NCI-H82 treated with DMSO at 0.1 percent for 48 hours (cell line): Measurements from ENCODE around the gene HIVEP3.
"Not testable (repeated sequence)": the region's sequence is repeated elsewhere in the genome, so short reads cannot be mapped to it uniquely, and the experiment has no call there.

Experiments used
- DNase-seq: peaks from one replicate; lab custom pipeline; 2025; ENCODE audit not compliant: unreplicated experiment; lab: John Stamatoyannopoulos, UW

Gene HIVEP3

DNA sequence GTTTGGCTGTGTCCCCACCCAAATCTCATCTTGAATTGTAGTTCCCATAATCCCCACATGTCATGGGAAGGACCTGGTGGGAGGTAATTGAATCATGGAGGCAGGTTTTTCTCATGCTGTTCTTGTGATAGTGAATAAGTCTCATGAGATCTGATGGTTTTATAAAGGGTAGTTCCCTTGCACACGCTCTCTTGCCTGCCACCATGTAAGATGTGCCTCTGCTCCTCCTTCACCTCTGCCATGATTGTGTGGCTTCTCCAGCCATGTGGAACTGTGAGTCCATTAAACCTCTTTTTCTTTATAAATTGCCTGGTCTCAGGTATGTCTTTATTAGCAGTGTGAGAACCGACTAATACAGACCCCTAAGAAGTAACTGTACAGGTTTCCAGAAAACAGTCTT lies 2.5 kb upstream of the HIVEP3 start:
- not testable (repeated sequence) for DNase-seq

DNA sequence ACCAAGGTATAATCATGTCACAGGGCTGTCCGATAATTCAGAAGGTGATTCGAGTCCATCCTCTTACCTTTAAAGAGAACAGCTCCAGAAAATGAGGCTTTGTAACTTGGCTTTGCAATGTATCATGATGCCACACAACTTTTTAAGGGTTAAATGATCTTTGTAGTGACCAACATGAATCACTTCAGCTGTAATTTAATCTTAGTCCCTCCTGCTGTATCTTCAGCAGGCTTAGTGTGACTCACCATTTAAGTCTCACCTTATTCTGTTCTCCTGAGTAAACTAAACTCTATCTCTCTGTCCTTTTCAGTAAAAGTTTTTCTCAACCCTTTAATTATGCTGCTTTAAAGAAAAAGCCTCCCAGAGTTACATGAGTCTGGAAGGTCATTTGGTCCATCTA lies 1.9 kb upstream of the HIVEP3 start:
- DNase-seq, result no peak

DNA sequence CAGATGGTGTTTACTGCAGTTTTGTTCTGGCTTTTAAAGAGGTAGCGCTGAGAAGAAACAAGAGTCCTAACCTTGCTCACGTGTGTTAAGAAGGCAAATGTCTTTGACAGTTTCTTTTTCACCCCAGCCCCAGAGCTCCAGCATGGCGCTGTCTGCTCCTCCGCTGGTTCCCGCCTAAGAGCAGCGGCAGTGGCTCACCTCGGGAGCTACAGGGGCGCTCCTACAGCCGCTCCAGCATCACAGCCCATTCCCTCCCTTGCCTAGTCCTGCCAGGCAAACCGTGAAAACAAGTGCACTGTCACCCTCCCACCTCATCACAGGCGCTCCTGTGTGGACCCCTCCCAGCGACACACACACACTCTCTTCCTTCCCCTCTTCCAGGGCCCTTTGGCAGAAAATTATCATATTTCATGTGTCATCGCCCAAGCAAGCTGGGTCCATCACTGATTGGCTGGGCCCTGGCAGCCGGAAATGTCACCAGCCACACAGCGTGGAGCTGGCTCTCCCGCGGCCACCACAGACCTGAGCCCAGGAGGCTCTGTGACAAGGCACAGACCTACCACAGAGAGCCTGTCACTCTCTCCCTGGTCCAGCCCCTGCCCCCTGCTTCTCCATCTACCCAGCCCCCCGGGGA lies 1.2 kb upstream of the HIVEP3 start:
- DNase-seq, result no peak

- no peak for DNase-seq
These were observed 409 bp upstream of the HIVEP3 start for GRCh38 chr1:41919131-41919530.

DNA sequence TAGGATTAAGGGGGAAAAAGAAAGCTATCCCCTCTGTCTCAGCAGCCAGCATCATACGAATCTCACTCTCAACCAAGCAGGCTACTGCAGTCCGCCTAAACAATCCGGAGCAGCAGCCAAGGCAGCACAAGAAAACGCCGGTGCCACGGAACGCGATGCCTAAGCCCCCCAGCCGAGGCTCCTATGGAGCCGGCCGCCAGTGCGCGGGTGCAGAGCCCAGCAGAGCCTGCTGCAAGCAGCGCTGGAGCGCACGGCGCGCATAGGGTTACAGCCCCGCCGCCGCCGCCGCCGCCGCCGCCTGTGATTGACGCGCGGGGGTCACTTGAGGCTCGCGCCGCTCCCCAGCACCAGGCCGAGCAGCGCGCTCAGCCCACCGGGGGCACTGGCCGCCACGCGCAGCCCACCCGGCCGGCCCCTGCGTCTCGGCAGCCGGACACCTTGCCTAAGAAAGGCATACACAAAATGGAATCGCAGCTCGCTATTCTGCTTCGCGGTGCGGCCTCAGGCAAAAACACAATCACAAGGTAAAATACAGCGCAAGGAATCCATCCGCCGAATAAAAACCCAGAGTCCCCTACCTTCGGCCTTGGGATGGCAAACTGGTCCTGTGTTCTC lies 780 bp downstream of the HIVEP3 start:
- peak; percentile 10 for DNase-seq

DNA sequence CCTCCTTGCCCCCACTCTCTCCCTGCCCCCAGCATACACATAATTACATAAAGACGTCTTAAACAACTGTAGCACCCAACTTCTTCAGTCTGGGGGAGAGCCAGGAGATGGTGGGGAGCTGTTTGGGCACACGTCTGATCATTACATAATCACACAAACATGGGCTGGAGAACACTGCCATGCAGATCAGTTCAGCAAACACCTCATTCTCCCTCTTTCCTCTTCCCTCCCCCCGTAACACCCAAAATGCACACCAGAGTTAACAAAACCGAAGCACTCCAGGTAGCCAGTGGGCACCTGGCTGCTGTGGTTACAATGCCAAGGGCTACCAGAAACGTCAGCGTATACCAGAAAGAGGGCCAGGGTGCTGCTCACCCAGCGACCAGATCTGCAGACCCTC lies 1.6 kb downstream of the HIVEP3 start:
- no peak for DNase-seq

DNA sequence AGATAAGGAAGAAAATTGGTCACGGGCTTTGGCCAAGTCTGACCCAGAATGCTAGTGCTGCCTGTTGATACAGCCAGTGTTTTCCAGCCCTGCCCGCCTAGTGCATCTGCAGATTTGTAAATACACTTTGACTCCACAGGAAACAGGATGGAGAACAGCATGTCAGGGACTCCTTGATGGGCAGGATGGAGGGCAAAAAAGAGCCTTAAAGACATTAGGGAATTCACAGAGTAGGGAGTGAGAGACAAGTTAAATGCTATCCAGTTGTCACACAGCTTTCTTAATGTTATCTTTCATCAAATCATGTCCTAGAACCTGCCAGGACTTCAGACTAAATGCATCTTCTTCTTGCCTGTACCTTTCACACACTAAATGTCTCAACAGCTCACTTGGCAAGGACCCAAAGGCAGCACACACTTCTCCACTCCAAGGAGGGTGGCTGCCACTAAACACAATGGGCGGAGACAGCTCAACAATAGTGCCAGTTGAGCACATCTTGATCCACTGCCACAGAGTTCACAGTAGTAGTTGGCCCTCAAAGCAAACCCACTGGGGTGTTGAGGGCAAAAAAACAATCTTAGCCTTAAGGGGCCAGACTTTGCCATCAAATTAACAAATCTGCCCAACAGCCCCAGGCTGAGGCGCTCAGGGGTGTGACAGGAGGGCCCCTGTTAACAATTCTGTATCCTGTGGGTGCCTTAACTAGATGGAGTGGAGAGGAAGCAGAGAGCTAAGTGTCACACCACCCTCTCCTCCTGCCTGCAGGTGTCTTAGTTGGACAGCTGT lies 2.7 kb downstream of the HIVEP3 start:
- DNase-seq, result no peak

GRCh38 chr1:41914516-41914915 lies 4.2 kb downstream of the HIVEP3 start:
- no peak for DNase-seq

GRCh38 chr1:41913014-41913413 lies 5.7 kb downstream of the HIVEP3 start:
- DNase-seq, result no peak

DNA sequence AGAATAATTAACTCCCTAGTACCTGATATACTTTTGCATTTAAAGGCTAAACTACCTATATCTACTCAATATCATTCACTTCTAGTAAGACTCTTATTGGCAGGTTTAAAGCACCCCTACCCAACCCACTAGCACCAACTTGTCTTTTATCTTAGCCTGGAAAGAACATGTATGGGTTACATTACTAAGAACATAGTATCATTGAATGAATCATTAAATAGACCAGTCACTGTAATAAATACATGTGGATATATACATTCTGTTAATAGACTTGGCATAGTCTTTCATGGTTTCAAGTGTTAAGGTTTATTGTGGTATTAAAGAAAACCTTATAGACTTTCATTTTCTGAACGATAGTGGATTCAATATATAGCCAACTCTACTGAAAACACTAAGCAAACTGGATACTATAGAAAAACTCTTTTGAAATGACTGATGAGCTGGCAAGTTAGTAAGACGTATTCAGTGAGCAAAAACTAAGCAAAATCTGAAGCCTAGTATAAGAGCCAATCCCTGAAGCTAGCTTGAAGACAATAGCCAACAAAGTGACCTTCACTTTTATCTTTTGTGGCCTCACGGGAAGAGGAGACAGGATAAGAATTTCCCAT lies 10.3 kb downstream of the HIVEP3 start:
- DNase-seq, result no peak

- DNase-seq, result no peak
These were observed 11.3 kb downstream of the HIVEP3 start for GRCh38 chr1:41907446-41907845.

GRCh38 chr1:41906943-41907342 lies 11.8 kb downstream of the HIVEP3 start:
- DNase-seq, result no peak

DNA sequence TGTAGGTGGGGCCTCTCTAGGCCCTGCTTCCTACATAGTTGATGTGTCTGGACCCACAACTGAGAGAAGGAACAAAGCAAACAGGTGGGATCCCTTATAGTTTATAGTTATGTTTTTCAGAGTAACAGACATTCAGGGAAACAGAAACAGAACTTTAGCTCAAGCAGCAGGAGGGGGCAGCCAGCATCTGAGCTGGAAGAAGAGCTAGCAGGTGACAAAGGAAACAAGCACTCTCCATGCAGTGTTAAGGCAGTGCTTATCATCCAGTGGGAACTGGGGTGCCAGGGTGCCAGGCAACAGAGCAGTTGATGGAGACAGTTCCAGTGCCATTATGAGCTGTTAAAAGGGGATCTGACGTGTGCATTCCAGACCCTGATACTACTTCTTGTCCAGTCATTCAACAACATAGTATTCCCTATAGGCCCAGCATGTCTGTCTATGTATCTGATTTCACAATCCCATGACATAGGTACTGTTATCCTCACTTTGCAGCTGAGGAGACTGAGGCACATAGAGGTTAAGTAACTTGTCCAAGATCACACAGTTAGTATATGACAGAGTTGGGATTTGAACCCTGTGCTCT lies 13.5 kb downstream of the HIVEP3 start:
- no peak for DNase-seq

DNA sequence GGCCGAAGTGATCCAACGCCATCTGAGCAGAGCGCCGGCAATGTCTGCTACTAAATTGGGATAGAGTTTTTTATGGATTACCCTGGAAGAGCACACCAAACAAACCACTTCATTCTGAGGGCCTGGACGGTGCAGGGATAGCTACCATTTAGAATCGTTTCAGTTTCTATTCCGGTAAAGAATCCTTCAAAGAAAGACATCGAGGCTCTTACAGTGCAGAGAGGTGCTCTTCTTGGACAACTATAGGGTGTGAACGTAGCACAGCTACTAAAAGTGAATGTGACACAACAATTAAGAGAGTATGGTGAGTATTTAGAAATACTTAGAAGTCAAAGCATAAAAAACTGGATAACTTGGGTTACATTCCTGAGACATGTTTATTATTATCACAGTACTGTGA lies 16.1 kb downstream of the HIVEP3 start:
- no peak for DNase-seq

DNA sequence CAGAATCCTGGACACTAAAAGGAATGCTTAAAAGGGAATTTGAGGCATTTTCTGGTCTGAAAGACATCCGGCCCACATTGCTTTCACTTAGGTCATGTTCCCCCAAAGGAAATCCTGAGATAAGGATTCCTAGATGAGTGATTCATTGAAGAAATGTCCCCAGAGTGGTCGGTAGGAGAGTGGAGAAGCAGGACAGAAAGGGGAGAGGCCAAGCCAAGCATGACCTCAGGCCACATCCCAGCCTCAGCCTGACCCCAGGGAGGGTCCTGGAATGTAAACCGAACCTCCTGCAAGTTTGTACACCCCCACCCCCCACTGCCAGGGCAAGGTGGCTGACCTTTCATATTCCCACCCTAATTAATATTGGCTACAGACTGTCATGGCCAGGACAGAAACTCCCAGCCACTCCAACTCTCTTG lies 16.6 kb downstream of the HIVEP3 start:
- DNase-seq, result no peak

GRCh38 chr1:41901551-41901950 lies 17.2 kb downstream of the HIVEP3 start:
- DNase-seq, result no peak

GRCh38 chr1:41900603-41901444 lies 17.9 kb downstream of the HIVEP3 start:
- no peak for DNase-seq

GRCh38 chr1:41898191-41898713 lies 20.5 kb downstream of the HIVEP3 start:
- DNase-seq, result no peak

DNA sequence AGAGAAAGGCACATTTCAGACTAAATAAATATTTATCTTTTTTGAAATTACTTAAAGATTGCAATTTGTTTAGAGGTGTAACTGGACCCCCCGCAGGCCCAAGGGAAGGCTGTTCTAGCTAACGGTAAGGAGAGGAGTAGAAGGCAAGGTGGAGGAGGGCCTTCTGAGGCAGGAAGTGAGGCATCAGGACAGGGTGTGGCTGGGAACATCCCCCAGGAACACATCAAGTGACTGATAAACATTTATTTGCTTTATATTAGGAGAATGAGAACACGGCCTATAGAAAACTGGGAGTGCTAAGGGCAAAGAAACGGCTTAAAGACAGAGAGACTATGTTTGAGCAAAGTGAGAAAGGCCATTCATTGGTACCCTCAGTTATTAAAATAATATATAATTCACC lies 23.2 kb downstream of the HIVEP3 start:
- no peak for DNase-seq

DNA sequence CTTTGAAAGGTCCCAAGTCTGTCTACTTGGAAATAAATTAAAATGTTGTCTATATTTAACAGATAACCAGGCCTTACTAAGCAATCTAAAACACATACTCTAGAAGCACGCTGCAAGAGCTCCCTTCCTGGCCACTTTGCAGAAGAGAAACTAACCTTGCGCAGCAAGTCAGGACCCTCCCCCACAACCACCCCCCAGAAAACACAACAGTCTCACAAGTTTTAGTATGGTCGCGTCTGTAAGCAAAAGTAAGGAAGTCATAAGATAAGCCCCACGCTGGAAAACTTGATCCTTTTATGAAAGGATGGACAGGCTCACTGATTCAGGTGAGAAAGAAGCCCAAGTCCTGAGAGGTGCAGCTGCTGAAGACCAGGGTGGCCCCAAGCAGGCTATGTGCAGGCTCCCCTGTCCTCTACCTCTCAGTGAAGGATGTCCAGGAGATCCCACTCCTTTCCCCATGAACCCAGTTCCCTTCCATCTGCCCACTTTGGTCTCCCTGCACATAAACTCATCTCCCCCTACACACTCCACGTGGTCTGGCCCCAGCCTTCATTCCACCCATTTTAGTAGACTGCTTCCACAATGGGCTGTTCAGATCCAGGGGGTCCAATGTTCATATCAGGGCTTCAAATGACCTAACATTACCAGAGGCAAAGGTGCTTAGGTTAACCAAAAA lies 23.8 kb downstream of the HIVEP3 start:
- no peak for DNase-seq
